DMS53 treated with DMSO at 0.1 percent for 48 hours (cell line): ENCODE data around the gene SMURF2.
A peak's percentile ranks its signal among the peaks of the same experiment; 100 is the strongest.
"Not testable (repeated sequence)": the region's sequence is repeated elsewhere in the genome, so short reads cannot be mapped to it uniquely, and the experiment has no call there.

Source experiments
- DNase-seq: peaks from one replicate; lab custom pipeline; 2025; ENCODE audit not compliant: unreplicated experiment; lab: John Stamatoyannopoulos, UW

Gene SMURF2

GRCh38 chr17:64667807-64668721, 6.0 kb upstream of the SMURF2 start:
- DNase-seq, result not testable (repeated sequence)

- DNase-seq, result not testable (repeated sequence)
Measured at GRCh38 chr17:64664299-64664981, 2.3 kb upstream of the SMURF2 start.

- DNase-seq, result not testable (repeated sequence)
Measured at GRCh38 chr17:64663836-64664235, 1.7 kb upstream of the SMURF2 start.

GRCh38 chr17:64662774-64663367, 764 bp upstream of the SMURF2 start:
- DNase-seq, result no peak

- no peak for DNase-seq
Measured at GRCh38 chr17:64661726-64661975, 456 bp downstream of the SMURF2 start.

GRCh38 chr17:64660978-64661725, 955 bp downstream of the SMURF2 start:
- DNase-seq, result peak; percentile 2

- not testable (repeated sequence) for DNase-seq
Measured at GRCh38 chr17:64660195-64660977, 1.7 kb downstream of the SMURF2 start.

- no peak for DNase-seq
Measured at GRCh38 chr17:64658931-64659330, 3.2 kb downstream of the SMURF2 start.

- no peak for DNase-seq
Measured at GRCh38 chr17:64657610-64658125, 4.4 kb downstream of the SMURF2 start.

GRCh38 chr17:64655704-64656103, 6.4 kb downstream of the SMURF2 start:
- no peak for DNase-seq

- no peak for DNase-seq
Measured at GRCh38 chr17:64653985-64654355, 8.1 kb downstream of the SMURF2 start.

- no peak for DNase-seq
Measured at GRCh38 chr17:64653325-64653984, 8.7 kb downstream of the SMURF2 start.

- no peak for DNase-seq
Measured at GRCh38 chr17:64651889-64652288, 10.2 kb downstream of the SMURF2 start.

GRCh38 chr17:64648234-64648633, 13.9 kb downstream of the SMURF2 start:
- DNase-seq, result no peak

- DNase-seq, result no peak
Measured at GRCh38 chr17:64647817-64648216, 14.3 kb downstream of the SMURF2 start.

- no peak for DNase-seq
Measured at GRCh38 chr17:64639516-64639915, 22.6 kb downstream of the SMURF2 start.

GRCh38 chr17:64638552-64639203, 23.4 kb downstream of the SMURF2 start:
- no peak for DNase-seq

GRCh38 chr17:64635647-64636305, 26.3 kb downstream of the SMURF2 start:
- no peak for DNase-seq

- no peak for DNase-seq
Measured at GRCh38 chr17:64634218-64634617, 27.9 kb downstream of the SMURF2 start.
